Kidney (tissue), 14 donors: ENCODE results near the gene MAGI1. TPM values are rescaled to one million over a fixed set of nuclear protein-coding genes. Genes with fewer than 3 reads are reported as not detected.

ENCODE experiments used
- DNase-seq, 5 donors: peaks; one replicate each; pipeline ENCODE4 v3.0.0-alpha.2; 2013 to 2020
- FAIRE-seq: peaks from 2 replicates; lab custom pipeline; 2012; peaks lifted over from hg19 to GRCh38; lab: Jason Lieb, UNC
- H3K27ac ChIP-seq, 2 donors: one replicate each; pipeline ENCODE4 v1.7.0; 2013; ENCODE audit warnings: low read depth in 2 of 2, low read length in 2 of 2, inconsistent platforms in 1 of 2
- H3K27me3 ChIP-seq: one replicate; pipeline ENCODE4 v1.7.1; 2013; ENCODE audit warnings: low read length, inconsistent platforms; ENCODE audit not compliant: control insufficient read depth, insufficient read depth
- H3K36me3 ChIP-seq, 3 donors: one replicate each; pipeline versions ENCODE4 v1.7.0 to v1.7.1; 2013; ENCODE audit warnings: low read length in 3 of 3, control low read depth in 1 of 3, inconsistent platforms in 1 of 3; ENCODE audit not compliant: insufficient read depth in 3 of 3, control insufficient read depth in 2 of 3
- H3K4me1 ChIP-seq, 3 donors: one replicate each; pipeline versions ENCODE4 v1.7.0 to v1.7.1; 2013; ENCODE audit warnings: low read length in 3 of 3, inconsistent platforms in 1 of 3, low read depth in 1 of 3; ENCODE audit not compliant: control insufficient read depth in 2 of 3, insufficient read depth in 2 of 3
- H3K4me3 ChIP-seq, 3 donors: one replicate each; pipeline versions ENCODE4 v1.7.0 to v1.8.1; 2013; ENCODE audit warnings: low read length in 3 of 3, control low read depth in 1 of 3, inconsistent platforms in 1 of 3
- H3K9ac ChIP-seq, 3 donors: one replicate each; pipeline versions ENCODE4 v1.7.0 to v1.7.1; 2013; ENCODE audit warnings: low read length in 3 of 3, control low read depth in 1 of 3, inconsistent platforms in 1 of 3
- H3K9me3 ChIP-seq, 3 donors: one replicate each; pipeline versions ENCODE4 v1.7.0 to v1.7.1; 2013; ENCODE audit warnings: low read length in 3 of 3, control low read depth in 1 of 3, inconsistent platforms in 1 of 3; ENCODE audit not compliant: control insufficient read depth in 2 of 3, insufficient read depth in 1 of 3
- CTCF ChIP-seq: IDR thresholded peaks from 3 replicates; pipeline ENCODE4 v1.5.1; 2012; ENCODE audit warnings: mild to moderate bottlenecking, moderate library complexity, borderline replicate concordance; ENCODE audit not compliant: insufficient read depth; ENCODE audit errors: extremely low read depth
- intact Hi-C: fragments of 100-400 bp; cut with DNase I; formaldehyde crosslinking; loops from one replicate; pipeline ENCODE4 v1.11.1; 2022
- polyA plus RNA-seq: library from polyadenylated mRNA; stranded (reverse); fragments of 350-450 nt; fragmentation: Illumina TruSeq; extraction: RNeasy Lipid Tissue Mini Kit (QIAGEN cat#74804); gene quantifications from one replicate; pipeline ENCODE4 v1.2.3, GENCODE V29; 2014; ENCODE audit warnings: low read depth, low replicate concordance; ENCODE audit not compliant: insufficient read depth
- total RNA-seq: library from RNA; stranded (reverse); fragmentation: NEBNext Ultra II Directional; extraction: Animal tissue kit (Norgen Biotek cat#: 25700); gene quantifications from one replicate; pipeline ENCODE4 v1.2.1, GENCODE V29; 2021
- donor health status: control.
- donor health status: control.
- donor health status: control.
- donor health status: control.
- donor health status: control.
- donor health status: DM: yes; HTN: yes; CAD: no.
- donor health status: Normal renal cell carcinoma (clear cell type).

The MAGI1 gene
- total and polyA plus RNA-seq, 2 donors from 2014 or later = 8.2 to 42.8 TPM

- no peaks in the 10 kb centered on the region for H3K36me3 ChIP-seq
- FAIRE-seq (no peak), DNase-seq (no peak)
- no peaks in the 10 kb centered on the region for H3K27me3 ChIP-seq
- H3K4me3 ChIP-seq = no peak overlapping the region
- no peaks in the 10 kb centered on the region for H3K9me3 ChIP-seq
- H3K9ac ChIP-seq = no peak overlapping the region
- no peak for TF ChIP-seq CTCF
- intact Hi-C loops = no loop called here
- H3K4me1 ChIP-seq = peaks cover 0 to 5% (median under 1%) of the 10 kb centered on the region in 3 donors
- no peak overlapping the region for H3K27ac ChIP-seq
Observed at GRCh38 chr3:65878831-65879230, 159.9 kb downstream of the MAGI1 start.

- no peak for TF ChIP-seq CTCF
Observed at GRCh38 chr3:65877160-65877559, 161.6 kb downstream of the MAGI1 start.

GRCh38 chr3:65876028-65876420, 162.7 kb downstream of the MAGI1 start:
- Histone ChIP-seq H3K27ac (no peak overlapping the region), H3K4me3 (no peak overlapping the region), H3K4me1 (peaks cover 0 to 21% (median 7%) of the 10 kb centered on the region in 3 donors), H3K9ac (no peak overlapping the region), H3K27me3 (no peaks in the 10 kb centered on the region), H3K9me3 (no peaks in the 10 kb centered on the region), H3K36me3 (no peaks in the 10 kb centered on the region)
- intact Hi-C loops = no loop called here
- DNase-seq = no peak
- no peak for FAIRE-seq
- no peak for TF ChIP-seq CTCF

More at GRCh38 chr3:65877160-65877559, 161.6 kb downstream of the MAGI1 start:
- no peaks in the 10 kb centered on the region for H3K9me3 ChIP-seq
- H3K4me3 ChIP-seq = no peak overlapping the region
- peaks cover 0 to 13% (median 4%) of the 10 kb centered on the region in 3 donors for H3K4me1 ChIP-seq
- no peaks in the 10 kb centered on the region for H3K27me3 ChIP-seq
- no peak for DNase-seq
- H3K27ac ChIP-seq = no peak overlapping the region
- no peak overlapping the region for H3K9ac ChIP-seq
- intact Hi-C loops = no loop called here
- no peaks in the 10 kb centered on the region for H3K36me3 ChIP-seq
- FAIRE-seq = no peak
